C4-2B (cell line): ENCODE data around the gene LYRM9.
"Not testable (repeated sequence)": the region's sequence is repeated elsewhere in the genome, so short reads cannot be mapped to it uniquely, and the experiment has no call there.

Experiments
- H3K27ac ChIP-seq: fragments of 450-650 bp; 2 replicates; pipeline ENCODE4 v1.5.1; 2017
- CTCF ChIP-seq: fragments of 450-650 bp; conservative IDR thresholded peaks from 2 replicates; pipeline ENCODE4 v1.5.1; 2017; ENCODE audit warnings: mild to moderate bottlenecking
- ZFX ChIP-seq: fragments of 450-650 bp; IDR thresholded peaks from 2 replicates; pipeline ENCODE4 v1.6.1; 2017

The LYRM9 gene

GRCh38 chr17:27918498-27918897, 25.3 kb upstream of the LYRM9 start:
- TF ChIP-seq CTCF (no peak), ZFX (no peak)
- H3K27ac ChIP-seq = no peak overlapping the region

- TF ChIP-seq ZFX = no peak
- no peak for TF ChIP-seq CTCF
- H3K27ac ChIP-seq = no peak overlapping the region
These were observed 23.8 kb upstream of the LYRM9 start for GRCh38 chr17:27917000-27917399.

- TF ChIP-seq CTCF (no peak), ZFX (no peak)
- H3K27ac ChIP-seq = no peak overlapping the region
These were observed 22.5 kb upstream of the LYRM9 start for GRCh38 chr17:27915709-27916108.

- H3K27ac ChIP-seq = no peak overlapping the region
- TF ChIP-seq ZFX (no peak), CTCF (no peak)
These were observed 21.2 kb upstream of the LYRM9 start for GRCh38 chr17:27914382-27914781.

GRCh38 chr17:27912964-27913363, 19.8 kb upstream of the LYRM9 start:
- H3K27ac ChIP-seq = no peak overlapping the region
- no peak for TF ChIP-seq ZFX
- TF ChIP-seq CTCF = no peak

- H3K27ac ChIP-seq = not testable (repeated sequence)
These were observed 19.1 kb upstream of the LYRM9 start for GRCh38 chr17:27912299-27912698.

- no peak overlapping the region for H3K27ac ChIP-seq
- no peak for TF ChIP-seq CTCF
- TF ChIP-seq ZFX = no peak
These were observed 14.9 kb upstream of the LYRM9 start for GRCh38 chr17:27907976-27908558.

GRCh38 chr17:27906623-27907022, 13.5 kb upstream of the LYRM9 start:
- TF ChIP-seq CTCF (no peak), ZFX (no peak)
- H3K27ac ChIP-seq = no peak overlapping the region
